Measurements from ENCODE around the gene KLHL11. TPM values are rescaled to one million over a fixed set of nuclear protein-coding genes. Genes with fewer than 3 reads are reported as not detected.
A peak's percentile ranks its signal among the peaks of the same experiment; 100 is the strongest.

The KLHL11 gene
- total and polyA plus RNA-seq, 10 of the 15 experiments (the other 5 are each of a cell fraction or from before 2014, with no cell fraction given) = 0.07 to 17.2 (median 10.1) TPM

DNA sequence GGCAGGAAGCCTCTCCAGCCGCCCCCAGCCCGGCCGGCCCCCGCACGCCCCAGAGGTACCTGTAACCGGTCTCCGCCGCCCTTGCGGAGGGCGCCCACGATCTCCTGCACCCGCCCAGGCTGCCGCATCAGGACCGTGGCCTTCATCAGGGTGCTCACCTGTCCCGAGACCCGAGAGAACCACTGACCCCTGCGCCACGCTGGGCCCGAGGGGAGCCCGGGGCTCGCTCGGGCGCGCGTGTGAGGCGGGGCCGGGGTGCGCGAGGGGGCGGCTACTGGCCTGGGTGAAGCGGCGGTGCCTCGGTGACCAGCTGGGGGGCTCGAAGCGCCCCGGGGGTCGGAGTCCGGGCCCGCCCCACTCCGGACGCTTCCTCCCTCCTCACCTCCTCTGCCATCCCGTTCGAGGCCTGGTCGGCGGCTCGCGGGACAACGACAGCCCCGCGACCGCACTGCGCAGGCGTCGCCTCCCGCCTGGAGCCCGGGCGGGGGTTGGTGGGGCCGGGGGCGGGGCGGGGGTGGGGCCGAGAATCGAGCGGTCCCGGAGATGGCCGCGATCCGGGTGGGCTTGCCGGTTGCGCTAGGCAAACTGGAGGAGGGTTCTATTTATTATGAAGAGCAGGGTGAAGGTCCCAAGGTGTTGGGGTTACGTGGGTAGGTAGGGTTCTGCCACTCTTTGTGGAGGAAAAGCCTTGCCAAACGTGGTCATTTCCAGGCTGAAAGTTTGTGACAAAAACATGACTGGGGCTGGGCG, 29.2 kb downstream of the KLHL11 start, which contains the start of gene NT5C3B (continued):
- TF ChIP-seq, protein P1, sequence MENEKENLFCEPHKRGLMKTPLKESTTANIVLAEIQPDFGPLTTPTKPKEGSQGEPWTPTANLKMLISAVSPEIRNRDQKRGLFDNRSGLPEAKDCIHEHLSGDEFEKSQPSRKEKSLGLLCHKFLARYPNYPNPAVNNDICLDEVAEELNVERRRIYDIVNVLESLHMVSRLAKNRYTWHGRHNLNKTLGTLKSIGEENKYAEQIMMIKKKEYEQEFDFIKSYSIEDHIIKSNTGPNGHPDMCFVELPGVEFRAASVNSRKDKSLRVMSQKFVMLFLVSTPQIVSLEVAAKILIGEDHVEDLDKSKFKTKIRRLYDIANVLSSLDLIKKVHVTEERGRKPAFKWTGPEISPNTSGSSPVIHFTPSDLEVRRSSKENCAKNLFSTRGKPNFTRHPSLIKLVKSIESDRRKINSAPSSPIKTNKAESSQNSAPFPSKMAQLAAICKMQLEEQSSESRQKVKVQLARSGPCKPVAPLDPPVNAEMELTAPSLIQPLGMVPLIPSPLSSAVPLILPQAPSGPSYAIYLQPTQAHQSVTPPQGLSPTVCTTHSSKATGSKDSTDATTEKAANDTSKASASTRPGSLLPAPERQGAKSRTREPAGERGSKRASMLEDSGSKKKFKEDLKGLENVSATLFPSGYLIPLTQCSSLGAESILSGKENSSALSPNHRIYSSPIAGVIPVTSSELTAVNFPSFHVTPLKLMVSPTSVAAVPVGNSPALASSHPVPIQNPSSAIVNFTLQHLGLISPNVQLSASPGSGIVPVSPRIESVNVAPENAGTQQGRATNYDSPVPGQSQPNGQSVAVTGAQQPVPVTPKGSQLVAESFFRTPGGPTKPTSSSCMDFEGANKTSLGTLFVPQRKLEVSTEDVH (IDR thresholded peaks at IDR 0.05; ENCODE audit: low read depth, partially characterized antibody) = no peak
- no peak for TF ChIP-seq MTA2 (IDR thresholded peaks at IDR 0.05; ENCODE audit: low read depth)
- TF ChIP-seq BHLHE40 (IDR thresholded peaks at IDR 0.05; ENCODE audit: borderline replicate concordance in 1 of 2, low read depth in 2 of 2, low read length in 1 of 2) = peak in 1 of 2 experiments; percentile 29; a peak in 1 of 4 replicates
- TF ChIP-seq SRF (IDR thresholded peaks at IDR 0.05; ENCODE audit: low read depth in 2 of 2, low read length in 2 of 2) = peak; percentile 18 to 77; a peak in 2 of 4 replicates
- TF ChIP-seq NFIC (IDR thresholded peaks at IDR 0.05; ENCODE audit: low read depth, low read length) = no peak
- no peak for TF ChIP-seq SMARCA5 (IDR thresholded peaks at IDR 0.05)
- no peak for TF ChIP-seq RAD21 (IDR thresholded peaks at IDR 0.05; ENCODE audit: insufficient read depth, low read depth, low read length)
- no peak for TF ChIP-seq SMAD1 (IDR thresholded peaks at IDR 0.05; ENCODE audit: low read depth, partially characterized antibody)
- no peak for TF ChIP-seq FOXM1 (IDR thresholded peaks at IDR 0.05; ENCODE audit: low read depth, low read length)
- no peak for TF ChIP-seq ZNF274 (IDR thresholded peaks at IDR 0.05; ENCODE audit: insufficient read depth, insufficient read length)
- TF ChIP-seq USF2 (IDR thresholded peaks at IDR 0.05; ENCODE audit: borderline replicate concordance, low read depth, low read length) = no peak
- TF ChIP-seq ASH2L (IDR thresholded peaks at IDR 0.05; ENCODE audit: borderline replicate concordance, low read depth) = no peak
- no peak for TF ChIP-seq CREB1 (IDR thresholded peaks at IDR 0.05; ENCODE audit: low read depth)
- TF ChIP-seq BCLAF1 (IDR thresholded peaks at IDR 0.05) = no peak
- no peak for TF ChIP-seq TARDBP (IDR thresholded peaks at IDR 0.05; ENCODE audit: borderline replicate concordance)
- no peak for TF ChIP-seq ATF3 (IDR thresholded peaks at IDR 0.05; ENCODE audit: borderline replicate concordance, extremely low read depth, low read depth, low read length)
- no peak for TF ChIP-seq POU2F2 (IDR thresholded peaks at IDR 0.05; ENCODE audit: borderline replicate concordance, low read depth, low read length)
- no peak for TF ChIP-seq RELA (IDR thresholded peaks at IDR 0.05; ENCODE audit: borderline replicate concordance, partially characterized antibody)
- TF ChIP-seq MTA3 (IDR thresholded peaks at IDR 0.05; ENCODE audit: borderline replicate concordance, low read length) = no peak
- 0 out of 2 replicates have a peak, but pooled peaks have one; percentile 19 for TF ChIP-seq NKRF (conservative IDR thresholded peaks at IDR 0.05)
